ENCODE results near the gene ARL14.

ARL14 gene

DNA sequence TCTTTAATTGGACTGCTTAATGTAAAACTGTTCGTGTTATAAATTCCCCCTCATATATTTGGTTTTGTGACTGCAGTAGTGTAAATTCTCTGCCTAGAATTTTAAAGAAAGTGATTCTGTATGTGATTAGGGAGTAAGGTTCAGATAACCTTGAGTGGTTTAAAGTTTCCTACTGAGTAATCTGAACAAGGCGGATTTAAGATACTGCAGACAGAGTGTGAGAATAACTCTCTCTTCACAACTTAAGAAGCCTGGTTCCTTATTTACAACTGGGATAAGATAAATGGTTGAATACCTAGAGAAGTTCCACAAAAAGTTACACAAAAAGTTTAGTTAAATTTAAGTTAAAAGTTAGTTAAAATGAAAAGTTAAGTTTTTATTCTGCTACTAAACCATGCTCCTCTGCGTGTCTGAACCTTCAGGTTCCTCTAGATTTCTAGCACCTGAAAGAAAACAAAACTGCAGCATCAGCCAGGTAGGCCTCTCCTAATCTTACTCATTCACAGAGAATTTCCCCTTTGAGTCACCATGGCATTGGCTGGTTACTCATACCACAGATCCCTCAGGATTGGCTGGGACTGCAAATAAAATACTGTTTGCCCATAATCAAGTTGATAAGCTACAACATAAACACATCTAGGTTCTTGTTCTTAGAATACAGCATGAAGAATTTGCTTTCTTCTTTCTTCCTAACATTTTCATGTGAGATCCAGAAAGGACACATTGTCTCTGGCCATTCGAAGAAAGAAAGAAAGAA lies at the start of gene ARL14:
Gene ARL14 (plus strand): TSS at position 614 of the 757 bp plus-strand sequence. CDS start 187 bp downstream, outside the sequence.
- no peak for DNase-seq (ENCODE audit: low read depth)

DNA sequence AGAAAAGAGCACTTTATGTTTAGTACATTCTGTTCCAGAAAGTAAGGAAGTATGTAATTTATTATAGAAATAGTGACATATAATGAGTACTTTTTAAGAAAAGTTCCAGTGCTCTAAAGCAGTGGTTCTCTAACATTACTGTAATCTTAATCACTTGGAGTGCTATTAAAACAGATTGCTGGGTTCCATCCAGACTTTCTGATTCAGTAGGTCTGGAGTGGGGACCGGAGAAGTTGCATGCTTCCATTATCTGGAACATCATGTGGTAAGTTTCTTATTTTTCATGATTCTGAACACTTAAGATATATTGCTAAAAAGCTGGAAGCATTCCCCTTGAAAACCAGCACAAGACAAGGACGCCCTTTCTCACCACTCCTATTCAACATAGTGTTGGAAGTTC lies 47.5 kb upstream of the ARL14 start:
- DNase-seq (ENCODE audit: low read depth) = no peak

DNA sequence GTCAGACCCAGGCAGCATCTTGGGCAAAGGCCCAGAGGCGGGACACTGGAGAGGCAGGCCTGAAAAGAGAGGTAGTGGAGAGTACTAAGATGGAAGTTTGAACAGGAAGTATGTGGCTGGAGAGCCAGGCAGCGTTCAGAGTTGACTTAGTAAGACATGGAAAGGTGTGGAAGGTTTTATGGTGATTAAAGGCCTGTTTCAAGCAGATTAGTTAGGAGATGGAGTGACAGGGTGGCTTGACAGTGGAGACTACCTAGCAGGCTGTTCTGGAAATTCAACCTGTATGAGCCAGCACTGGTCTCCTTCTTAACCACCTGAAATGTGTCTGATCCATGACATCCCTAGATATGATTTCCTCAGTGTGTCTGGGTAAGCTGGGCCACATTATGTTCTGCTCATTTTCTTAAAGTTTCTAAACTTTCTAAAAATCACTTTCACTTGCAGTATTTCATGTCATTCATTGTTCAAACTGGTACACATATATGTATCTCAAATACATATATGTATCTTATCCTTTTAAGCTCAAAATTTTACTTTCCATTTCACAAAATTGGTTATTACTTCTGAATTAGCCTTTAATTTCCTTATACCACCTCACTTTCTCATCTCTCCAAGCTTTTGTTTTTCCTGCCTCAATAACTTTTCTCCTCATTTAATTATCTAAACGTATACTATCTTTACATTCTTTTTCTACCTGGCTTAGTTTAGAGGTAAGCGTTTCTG lies 43.4 kb upstream of the ARL14 start:
- DNase-seq (ENCODE audit: low read depth) = no peak

DNA sequence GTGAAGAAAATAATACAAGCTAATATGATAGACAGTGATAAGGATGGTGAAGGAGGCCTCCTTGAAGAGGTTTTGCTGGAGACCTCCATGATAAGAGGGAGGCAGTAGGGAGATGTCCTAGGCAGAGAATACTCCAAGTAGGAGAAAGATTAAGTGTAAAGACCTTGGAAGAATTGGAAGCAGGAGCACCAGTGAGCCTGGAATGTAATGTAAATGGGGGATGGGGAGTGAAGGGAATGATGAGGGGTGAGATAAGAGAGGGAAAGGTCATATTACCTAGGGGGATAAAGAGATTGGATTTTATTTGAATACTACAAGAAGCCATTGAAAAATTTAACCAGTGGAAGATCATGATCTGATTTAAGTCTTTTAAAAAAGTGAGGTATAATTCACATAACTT lies 41.7 kb upstream of the ARL14 start:
- no peak for DNase-seq (ENCODE audit: low read depth)

DNA sequence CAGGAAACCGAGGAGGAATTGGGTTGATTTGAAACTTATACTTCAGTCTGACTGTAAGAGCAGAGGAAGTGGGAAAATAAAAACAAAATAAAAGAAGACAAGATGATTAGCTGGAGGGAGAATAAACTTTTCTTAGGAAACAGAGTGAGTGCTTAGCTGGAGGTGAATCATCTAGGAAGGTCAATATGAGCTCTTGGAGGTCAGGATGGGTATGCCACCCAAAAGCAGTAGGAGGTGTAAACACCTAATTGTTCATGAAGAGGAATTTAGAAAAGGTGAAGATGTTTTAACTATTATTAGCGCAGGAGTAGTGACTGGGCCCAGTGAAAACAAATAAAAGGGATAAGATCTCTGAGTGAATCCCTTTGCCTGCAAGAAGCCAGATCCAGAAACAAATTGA lies 39.9 kb upstream of the ARL14 start:
- no peak for DNase-seq (ENCODE audit: low read depth)

DNA sequence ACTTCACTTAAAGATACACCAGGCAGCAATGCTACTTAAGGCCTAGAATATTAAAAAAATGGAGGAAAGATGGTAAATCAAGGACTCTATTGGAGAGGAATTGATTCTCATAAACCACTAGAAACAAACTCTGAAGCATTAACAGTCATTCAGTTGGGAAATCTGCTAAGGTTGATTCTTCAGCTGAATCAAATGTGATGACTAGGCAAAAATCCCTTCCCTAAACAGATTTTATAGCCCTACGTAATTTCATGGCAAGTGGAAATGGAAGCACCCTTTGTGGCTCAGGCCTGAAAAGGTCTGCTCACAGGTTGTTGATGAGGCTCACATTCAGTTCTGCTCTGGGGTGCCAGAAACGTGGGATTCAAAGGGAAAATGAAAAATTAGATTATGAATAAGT lies 38.8 kb upstream of the ARL14 start:
- DNase-seq (ENCODE audit: low read depth) = no peak

DNA sequence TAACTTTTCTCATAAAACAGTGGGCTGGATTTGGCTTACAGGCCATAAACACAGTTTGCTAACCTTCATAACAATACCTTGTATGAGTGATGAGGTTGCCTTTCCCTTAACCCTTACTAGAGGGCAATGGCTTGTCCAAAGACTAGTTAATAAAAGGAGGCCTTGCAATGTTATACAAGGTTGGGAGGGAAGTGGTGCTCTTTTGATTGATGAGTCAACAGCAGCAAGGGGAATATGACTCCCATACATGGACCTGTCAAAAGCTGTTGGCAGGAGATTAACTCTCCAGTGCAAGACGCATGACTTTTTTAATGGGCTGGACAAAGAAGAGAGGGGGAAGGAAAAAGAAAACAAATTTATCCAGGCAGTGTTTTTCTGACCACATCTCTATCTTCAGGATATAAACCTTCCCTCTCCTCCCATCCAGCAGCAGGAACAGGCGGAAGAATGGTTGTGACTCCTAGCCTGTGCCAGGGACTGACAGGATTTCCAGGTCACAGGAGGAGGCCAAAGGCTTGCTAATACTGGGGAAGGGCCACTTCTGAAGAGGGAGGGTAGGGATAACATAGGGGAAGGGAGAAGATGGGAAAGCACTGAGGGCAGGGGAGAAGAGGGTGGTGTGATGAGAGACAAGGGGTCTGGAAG lies 35.2 kb upstream of the ARL14 start:
- DNase-seq (ENCODE audit: low read depth) = no peak

DNA sequence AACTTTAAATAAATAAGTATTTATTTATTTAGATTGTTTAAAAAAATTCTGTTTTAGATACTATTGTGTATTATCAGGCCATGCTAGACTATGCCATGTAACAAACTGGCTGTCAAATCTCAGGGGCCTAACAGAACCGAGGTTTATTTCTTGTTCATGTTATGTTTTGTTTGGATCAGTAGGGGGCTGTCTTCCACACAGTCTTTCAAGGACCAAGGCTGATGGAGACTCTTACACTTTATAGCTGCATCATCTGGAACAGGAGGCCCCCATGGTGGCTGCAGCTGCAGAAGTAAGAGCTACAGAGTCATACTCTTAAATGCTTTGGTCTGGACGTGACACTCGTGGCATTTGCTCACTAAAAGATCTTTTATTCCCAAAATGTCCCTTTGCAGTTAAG lies 33.0 kb upstream of the ARL14 start:
- no peak for DNase-seq (ENCODE audit: low read depth)

DNA sequence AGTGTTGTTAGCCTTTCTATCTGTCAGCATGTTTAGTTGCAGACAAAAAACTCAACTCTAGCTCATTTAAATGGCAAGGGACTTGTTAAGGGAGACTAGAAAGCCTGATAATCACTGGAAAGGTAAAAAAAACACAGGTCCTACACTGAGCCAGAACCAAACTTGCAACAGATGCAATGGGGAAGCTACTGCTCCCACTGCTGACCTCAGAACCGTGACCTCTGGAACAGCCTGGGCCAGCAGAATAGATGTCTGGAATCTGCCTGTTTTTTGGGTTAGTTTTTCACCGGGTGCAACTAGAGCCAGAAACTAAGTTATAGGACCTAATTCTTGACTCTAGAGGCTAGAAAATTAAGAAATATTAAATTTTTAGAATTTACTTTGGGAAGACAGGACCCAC lies 32.5 kb upstream of the ARL14 start:
- DNase-seq (ENCODE audit: low read depth) = no peak

DNA sequence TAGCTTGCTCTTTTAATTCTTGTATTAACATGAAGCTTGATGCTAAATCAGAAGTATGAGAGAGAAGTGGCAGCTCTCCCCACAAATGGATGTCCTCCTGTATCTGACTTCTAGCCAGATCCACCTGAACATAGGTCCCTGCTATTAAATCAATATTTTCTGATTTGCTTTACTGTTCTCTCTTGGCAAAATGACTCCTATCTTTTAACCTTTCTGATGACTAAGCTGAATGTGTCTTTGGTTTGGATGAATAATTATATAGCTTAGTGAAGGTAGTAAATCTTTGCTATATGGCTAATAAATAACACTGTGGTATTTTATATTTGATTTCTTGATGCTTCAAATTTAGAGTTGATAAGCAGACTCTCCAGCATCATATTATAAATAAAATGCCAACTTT lies 28.3 kb upstream of the ARL14 start:
- DNase-seq (ENCODE audit: low read depth) = no peak

DNA sequence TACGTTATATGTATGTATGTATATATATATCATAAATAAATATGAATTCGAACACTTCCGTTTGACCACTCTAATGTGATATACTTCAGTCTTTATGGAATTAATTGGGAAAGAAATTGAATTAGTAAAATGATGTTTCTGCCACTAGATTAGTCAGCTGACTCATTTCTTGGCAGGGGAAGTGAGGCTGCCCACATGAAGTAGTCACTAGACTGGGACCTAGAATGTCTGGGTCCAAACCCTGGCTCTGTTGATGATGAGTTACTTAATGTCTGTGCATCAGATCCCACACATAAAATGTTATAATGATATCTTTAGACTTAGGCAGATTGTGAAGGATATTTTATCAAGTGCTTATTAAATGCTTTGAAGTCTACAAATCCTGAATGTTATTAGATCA lies 27.4 kb upstream of the ARL14 start:
- no peak for DNase-seq (ENCODE audit: low read depth)

DNA sequence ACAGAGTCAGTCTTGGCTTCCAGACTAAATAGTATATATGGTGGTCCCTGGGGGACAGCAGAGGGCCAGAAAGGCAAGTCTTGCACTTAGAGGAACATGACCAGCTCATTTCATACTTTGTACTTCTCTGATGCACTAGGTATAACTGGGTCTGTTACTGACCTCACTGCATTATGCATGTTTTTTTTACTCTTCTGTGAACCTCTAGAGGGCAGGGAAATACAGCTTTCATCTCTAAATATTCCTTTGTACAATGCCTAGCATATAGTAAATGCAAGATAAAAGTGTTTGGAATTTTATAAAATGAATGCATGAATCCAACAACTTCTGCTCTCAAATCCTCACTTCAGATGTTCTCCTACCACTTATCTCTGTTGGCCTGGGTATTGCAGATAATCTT lies 23.4 kb upstream of the ARL14 start:
- DNase-seq (ENCODE audit: low read depth) = no peak

DNA sequence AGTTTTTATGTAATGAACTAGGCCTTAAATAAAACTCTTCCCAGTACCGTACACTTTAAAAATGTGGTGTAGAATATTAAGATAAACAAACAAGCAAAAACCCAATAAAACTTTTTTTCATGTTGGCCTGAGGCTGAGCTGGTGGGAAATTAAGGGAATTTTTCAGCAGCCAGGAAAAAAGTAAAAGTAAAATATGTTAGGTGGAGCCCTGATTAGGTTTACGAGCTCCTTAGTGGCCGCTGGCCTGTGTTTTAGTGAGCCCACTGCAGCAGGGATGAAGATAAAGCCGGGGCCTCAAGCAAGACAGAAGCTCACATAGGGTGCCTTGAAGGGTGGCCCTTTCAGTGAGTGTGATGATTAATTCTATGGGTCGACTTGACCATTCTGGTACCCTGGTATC lies 16.1 kb upstream of the ARL14 start:
- DNase-seq (ENCODE audit: low read depth) = no peak

DNA sequence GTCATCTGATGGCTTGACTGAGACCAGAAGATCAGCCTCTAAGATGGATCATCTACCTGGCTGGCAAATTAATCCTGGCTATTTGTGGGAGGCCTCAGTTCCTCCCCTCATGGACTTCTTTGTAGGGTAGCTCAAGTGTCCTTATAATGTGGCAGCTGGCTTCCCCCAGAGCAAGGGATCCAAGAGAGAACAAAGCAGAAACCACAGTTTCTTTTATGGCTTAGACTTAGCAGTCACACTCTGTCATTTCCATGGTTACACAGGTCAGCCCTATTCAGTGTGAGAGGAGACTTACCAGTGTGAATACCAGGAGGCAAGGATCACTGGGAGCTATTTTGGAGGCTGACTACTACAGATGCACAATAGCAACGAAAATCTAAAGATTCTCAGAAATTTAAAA lies 15.3 kb upstream of the ARL14 start:
- no peak for DNase-seq (ENCODE audit: low read depth)

DNA sequence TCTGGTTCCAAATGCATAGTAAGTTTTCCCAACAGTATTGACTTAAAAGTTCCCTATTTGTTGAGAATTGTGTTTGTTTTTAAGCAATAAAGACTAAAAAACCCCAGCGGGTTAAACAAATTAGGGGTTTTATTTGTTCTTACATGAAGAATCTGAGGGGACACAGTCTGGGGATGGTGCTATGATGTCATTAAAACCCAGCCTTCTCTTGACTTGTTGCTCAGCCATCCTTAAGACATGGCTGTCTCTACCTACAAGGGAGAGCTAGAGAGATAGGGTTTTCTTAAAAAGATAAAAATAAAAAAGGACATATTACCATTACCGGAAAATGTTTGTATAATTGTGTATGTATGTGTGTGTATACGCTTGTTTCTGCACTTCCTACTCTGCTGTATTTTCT lies 11.7 kb upstream of the ARL14 start:
- DNase-seq (ENCODE audit: low read depth) = no peak

DNA sequence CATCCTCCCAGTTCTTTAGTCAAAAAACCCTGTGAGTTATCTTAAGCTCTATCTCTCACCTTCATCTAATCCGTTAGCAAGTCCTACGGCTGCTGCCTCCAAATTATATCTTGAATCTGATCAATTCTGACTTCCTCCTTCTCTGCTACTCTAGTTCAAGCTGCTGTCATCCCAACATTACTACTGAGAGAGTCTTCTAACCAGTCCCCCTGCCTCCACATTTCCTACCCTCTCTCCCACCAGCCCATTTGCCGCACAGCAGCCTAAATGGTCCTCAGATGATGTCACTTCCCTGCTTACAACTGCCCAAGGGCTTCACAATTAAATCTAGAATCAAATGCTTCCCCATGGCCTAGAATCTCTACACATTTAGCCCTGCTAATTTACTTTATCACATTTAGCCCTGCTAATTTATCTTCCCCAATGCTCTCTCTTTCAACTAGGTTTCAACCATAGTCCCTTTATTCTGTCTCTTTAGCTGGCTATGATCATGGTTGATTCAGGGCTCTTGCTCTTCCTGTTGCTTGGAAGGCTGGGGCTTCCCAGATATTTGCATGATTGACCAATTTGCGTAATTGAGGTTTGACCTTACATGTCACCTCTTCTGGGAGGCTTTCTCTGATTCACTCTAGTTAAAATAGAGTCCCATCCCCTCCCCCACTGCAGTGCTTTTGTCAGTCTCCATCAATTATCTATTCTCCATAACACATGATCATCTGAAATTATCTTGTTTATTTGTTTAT lies 11.0 kb upstream of the ARL14 start:
- DNase-seq (ENCODE audit: low read depth) = no peak

DNA sequence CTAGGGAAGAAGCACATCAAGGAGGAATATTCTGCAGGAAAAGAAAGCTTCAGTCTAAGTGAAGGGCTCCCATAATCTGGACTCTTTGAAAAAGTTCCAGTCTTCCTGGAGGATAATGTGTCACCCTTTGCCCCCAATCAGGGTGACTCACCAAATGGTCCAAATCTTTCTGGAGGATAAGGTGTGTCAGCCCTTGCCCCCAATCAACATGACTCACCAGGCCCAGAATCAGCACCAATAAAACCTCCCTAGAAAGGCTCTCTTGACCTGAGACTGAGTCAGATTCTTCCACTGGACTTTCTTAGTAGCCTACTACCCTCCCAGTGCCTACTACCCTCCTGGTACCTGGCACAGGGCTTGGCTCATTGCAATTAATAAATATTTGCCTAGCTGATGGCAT lies 9.5 kb upstream of the ARL14 start:
- DNase-seq (ENCODE audit: low read depth) = no peak

DNA sequence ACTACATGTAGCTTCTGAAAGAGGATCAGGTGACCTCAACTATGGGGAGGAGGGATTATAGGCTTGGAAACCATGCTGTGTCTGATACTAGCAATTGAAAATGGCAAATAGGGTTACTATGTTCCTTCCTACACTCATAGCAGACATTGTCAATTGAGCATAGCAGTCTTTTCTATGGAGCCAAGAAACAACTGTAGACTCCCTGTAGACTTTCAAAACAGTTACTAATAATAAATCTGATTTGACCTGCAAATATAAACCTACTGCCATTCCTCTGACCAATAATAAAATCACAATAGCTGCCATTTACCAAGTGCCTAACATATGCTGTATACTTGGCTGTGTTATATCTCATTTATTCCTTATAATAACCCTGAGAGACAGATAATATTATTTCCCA lies 8.5 kb upstream of the ARL14 start:
- no peak for DNase-seq (ENCODE audit: low read depth)

DNA sequence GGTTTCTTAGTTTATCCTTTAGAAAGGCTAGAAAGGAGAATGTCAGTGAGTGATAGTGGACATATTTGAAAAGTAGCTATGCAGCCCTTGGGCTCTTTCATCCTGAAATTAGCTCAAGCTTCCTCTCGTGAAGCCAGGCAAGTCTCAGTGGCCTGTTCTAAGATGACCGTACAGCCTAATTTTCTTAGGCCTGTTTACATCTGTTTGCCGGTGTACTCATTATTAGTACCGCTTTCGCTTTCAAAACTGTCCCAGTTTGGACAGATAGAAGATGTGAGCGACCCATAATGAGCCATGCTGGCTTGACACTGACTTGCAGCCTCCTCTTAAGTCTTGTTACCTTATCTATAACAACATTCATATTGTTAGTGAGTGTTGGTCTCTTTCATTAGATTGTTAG lies 5.7 kb upstream of the ARL14 start:
- no peak for DNase-seq (ENCODE audit: low read depth)

DNA sequence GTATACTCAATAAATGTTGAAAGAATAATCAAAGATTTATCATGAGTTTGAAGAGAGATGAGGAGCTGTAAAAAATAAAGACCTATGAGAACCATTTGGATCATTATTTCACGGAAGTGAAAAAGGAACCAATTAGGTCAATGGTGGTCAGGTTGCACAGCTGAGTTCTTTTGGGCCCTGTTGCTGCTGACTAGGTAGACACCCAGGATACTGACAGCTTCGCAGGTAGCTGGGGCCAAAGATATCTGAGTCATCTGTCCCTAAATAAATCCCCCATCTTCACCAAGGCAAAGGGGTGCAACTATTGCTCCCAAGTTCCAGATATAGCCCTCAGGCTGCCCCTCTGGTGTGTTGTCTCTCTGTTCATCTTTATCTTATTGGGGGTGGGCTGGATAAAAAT lies 5.0 kb upstream of the ARL14 start:
- DNase-seq (ENCODE audit: low read depth) = no peak

DNA sequence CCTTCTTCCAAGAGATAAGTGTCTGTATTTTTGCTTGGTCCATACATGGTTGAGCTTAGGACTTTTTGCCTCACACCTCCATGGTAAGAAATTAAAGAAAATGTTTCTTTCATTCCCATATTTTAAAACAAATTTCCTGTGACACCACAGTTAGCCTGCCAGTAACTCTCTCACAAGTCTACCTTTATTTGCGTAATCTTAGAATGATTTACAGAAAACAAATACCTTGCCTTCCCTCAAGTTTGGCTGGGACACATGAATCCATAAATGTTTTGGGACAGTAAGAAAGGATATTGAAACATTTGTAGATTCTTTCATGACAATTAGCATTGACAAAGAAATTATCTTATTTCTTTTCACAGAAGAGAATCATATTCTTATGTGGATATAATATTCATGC lies 3.8 kb upstream of the ARL14 start:
- no peak for DNase-seq (ENCODE audit: low read depth)

DNA sequence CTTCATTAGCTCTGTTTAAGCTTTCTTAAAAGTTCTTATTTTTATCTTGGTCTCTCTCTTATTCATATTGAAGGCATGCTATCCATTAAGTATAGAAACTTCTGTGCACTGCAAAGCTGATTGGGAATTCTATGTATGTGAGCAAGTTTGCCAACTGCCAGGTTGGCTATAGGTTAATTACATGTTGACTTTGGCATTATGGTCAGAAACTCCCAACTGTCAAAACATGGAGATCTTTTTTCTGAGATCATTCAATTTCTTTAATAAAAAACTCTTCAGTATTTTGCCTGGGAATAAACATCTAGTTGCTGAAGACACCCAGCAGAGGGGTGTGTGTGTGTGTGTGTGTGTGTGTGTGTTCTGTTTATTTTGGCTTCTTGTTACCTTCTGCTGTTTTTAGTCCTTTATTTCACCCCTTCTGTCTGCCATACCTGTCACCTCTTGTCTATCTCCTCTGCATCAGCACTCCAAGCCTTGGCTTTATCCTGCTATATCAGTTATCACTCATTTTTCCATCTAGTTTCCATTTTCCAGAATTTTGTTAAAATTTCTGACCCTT lies 1.3 kb upstream of the ARL14 start:
- no peak for DNase-seq (ENCODE audit: low read depth)

All from stimulated activated CD8-positive, alpha-beta memory T cell treated with anti-CD3 and anti-CD28 coated beads, Interleukin-12 subunit alpha, Interleukin-12 subunit beta, amount 100 ng/mL, for 1 hour (primary cell).